Stimulated activated CD4-positive, alpha-beta T cell treated with anti-CD3 and anti-CD28 coated beads, TNF-alpha, amount 100 ng/mL, for 4 hours (primary cell): Measurements from ENCODE around the gene IPO7.

Experiments
- DNase-seq, 3 experiments: peaks; one replicate each; pipeline ENCODE4 v3.0.0-alpha.2; 2020; ENCODE audit warnings: low read depth in 3 of 3

IPO7 gene

GRCh38 chr11:9490376-9490775, 105.9 kb downstream of the IPO7 start:
- DNase-seq, result no peak

GRCh38 chr11:9493492-9493891, 109.0 kb downstream of the IPO7 start:
- no peak for DNase-seq

- DNase-seq, result no peak
Measured at GRCh38 chr11:9494316-9494715, 109.9 kb downstream of the IPO7 start.

- no peak for DNase-seq
Measured at GRCh38 chr11:9495803-9496514, 111.5 kb downstream of the IPO7 start.
